Gastroesophageal sphincter (tissue), 4 donors: Measurements from ENCODE around the gene EGFL8. TPM values are rescaled to one million over a fixed set of nuclear protein-coding genes. Genes with fewer than 3 reads are reported as not detected.

Experiments
- ATAC-seq: fragments of 150-250 bp; one replicate; pipeline ENCODE4 v1.9.1; 2016; ENCODE audit warnings: mild to moderate bottlenecking, moderate library complexity
- H3K27ac ChIP-seq, 4 donors: fragments of 200-600 bp; sonication (generic) in 3 of 4; 1 replicate in 3 of 4; 2 replicates in 1 of 4; pipeline ENCODE4 v1.5.1; 2016 to 2019
- H3K27me3 ChIP-seq: fragments of 200-600 bp; sonication (generic); one replicate; pipeline ENCODE4 v1.5.1; 2019
- H3K36me3 ChIP-seq, 2 donors: fragments of 200-600 bp; sonication (generic); one replicate each; pipeline ENCODE4 v1.5.1; 2019; ENCODE audit warnings: control low read depth in 1 of 2
- H3K4me1 ChIP-seq, 3 donors: fragments of 200-600 bp; sonication (generic); 1 replicate in 2 of 3; 2 replicates in 1 of 3; pipeline ENCODE4 v1.5.1; 2016 to 2019; ENCODE audit warnings: control low read depth in 2 of 3
- H3K4me3 ChIP-seq, 2 donors: fragments of 200-600 bp; sonication (generic); one replicate each; pipeline ENCODE4 v1.5.1; 2019; ENCODE audit warnings: mild to moderate bottlenecking in 1 of 2, moderate library complexity in 1 of 2
- H3K9me3 ChIP-seq, 3 donors: fragments of 200-600 bp; sonication (generic); one replicate each; pipeline ENCODE4 v1.5.1; 2017 to 2019; ENCODE audit warnings: control low read depth in 2 of 3
- EP300 ChIP-seq: sonication (generic); formaldehyde crosslinking; IDR thresholded peaks from one replicate; pipeline ENCODE4 v1.6.1; 2017; ENCODE audit warnings: antibody characterized with exemption, mild to moderate bottlenecking
- POLR2A ChIP-seq, 2 donors: fragments of 450-650 bp; IDR thresholded peaks; one replicate each; pipeline ENCODE4 v1.6.1; 2017; ENCODE audit warnings: antibody characterized with exemption in 2 of 2, mild to moderate bottlenecking in 2 of 2, moderate library complexity in 1 of 2
- POLR2AphosphoS5 ChIP-seq: sonication (generic); formaldehyde crosslinking; IDR thresholded peaks from one replicate; pipeline ENCODE4 v1.6.1; 2017; ENCODE audit warnings: antibody characterized with exemption
- WGBS, 2 donors: methylation state at CpG; one replicate each; pipeline ENCODE4 v1.1.5; 2018; ENCODE audit warnings: low coverage in 1 of 2; 5-methylcytosine and 5-hydroxymethylcytosine counted together
- total RNA-seq, 4 donors: library from RNA; depleted of rRNA; stranded (reverse); fragments of >200 nt; gene quantifications; one replicate each; pipeline ENCODE4 v1.1.0, GENCODE V29; 2016
- TF ChIP-seq, protein P1 (sequence below), 4 experiments: fragments of 200-600 bp in 2 of 4; fragments of 450-650 bp in 2 of 4; sonication (generic) in 1 of 4; IDR thresholded peaks; one replicate each; pipeline ENCODE4 v1.5.1; 2017 to 2019; ENCODE audit warnings: antibody characterized with exemption in 4 of 4, mild to moderate bottlenecking in 2 of 4, moderate library complexity in 2 of 4

The EGFL8 gene
- total RNA-seq, 4 donors from 2014 or later: 5.0 to 15.1 (median 10.1) TPM

GRCh38 chr6:32194825-32195651 lies 30.6 kb downstream of the EGFL8 start:
- Histone ChIP-seq H3K4me1 (peaks cover 2 to 61% (median 14%) of the 10 kb centered on the region in 3 donors), H3K27me3 (no peaks in the 10 kb centered on the region), H3K36me3 (no peaks in the 10 kb centered on the region), H3K9me3 (no peaks in the 10 kb centered on the region), H3K27ac (peak overlapping the region; percentile 95 to 99 (median 98)), H3K4me3 (peak overlapping the region; percentile 23 to 67)
- WGBS, 2 donors: 13 to 45% methylated on average over 2 to 10 of the region's 15 CpGs
- no peak for ATAC-seq
- peak; percentile 43 for TF ChIP-seq POLR2AphosphoS5
- TF ChIP-seq, protein P1, sequence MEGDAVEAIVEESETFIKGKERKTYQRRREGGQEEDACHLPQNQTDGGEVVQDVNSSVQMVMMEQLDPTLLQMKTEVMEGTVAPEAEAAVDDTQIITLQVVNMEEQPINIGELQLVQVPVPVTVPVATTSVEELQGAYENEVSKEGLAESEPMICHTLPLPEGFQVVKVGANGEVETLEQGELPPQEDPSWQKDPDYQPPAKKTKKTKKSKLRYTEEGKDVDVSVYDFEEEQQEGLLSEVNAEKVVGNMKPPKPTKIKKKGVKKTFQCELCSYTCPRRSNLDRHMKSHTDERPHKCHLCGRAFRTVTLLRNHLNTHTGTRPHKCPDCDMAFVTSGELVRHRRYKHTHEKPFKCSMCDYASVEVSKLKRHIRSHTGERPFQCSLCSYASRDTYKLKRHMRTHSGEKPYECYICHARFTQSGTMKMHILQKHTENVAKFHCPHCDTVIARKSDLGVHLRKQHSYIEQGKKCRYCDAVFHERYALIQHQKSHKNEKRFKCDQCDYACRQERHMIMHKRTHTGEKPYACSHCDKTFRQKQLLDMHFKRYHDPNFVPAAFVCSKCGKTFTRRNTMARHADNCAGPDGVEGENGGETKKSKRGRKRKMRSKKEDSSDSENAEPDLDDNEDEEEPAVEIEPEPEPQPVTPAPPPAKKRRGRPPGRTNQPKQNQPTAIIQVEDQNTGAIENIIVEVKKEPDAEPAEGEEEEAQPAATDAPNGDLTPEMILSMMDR (IDR thresholded peaks at IDR 0.05): peak in 3 of 4 experiments; percentile 48 to 79 (median 74)
- TF ChIP-seq POLR2A (IDR thresholded peaks at IDR 0.05): peak; percentile 30 to 35
- no peak for TF ChIP-seq EP300

DNA sequence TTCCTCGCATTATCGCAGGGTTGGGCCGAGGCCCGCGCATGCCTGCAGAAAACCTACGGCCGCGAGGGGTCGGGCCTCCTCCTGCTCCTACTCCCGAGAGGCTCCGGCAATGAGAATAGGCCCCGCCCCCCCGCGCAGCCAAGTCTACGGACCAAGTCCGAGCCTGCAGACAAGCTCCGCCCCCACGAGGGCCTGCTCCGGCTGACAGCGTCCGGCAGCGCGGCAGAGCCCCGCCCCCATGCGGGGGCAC lies 31.2 kb downstream of the EGFL8 start:
- no peak for TF ChIP-seq POLR2AphosphoS5
- TF ChIP-seq, protein P1 (IDR thresholded peaks at IDR 0.05): peak in 3 of 4 experiments; percentile 51 to 74 (median 63)
- no peak for TF ChIP-seq EP300
- TF ChIP-seq POLR2A (IDR thresholded peaks at IDR 0.05): no peak
- H3K4me1 ChIP-seq: peaks cover 2 to 59% (median 14%) of the 10 kb centered on the region in 3 donors
- H3K27me3 ChIP-seq: no peaks in the 10 kb centered on the region
- peak overlapping the region in 1 of 2 donors; percentile 67 for H3K4me3 ChIP-seq
- WGBS, 2 donors: no CpG with 5 or more reads among the region's 25 CpGs
- H3K27ac ChIP-seq: peak overlapping the region in 3 of 4 donors; percentile 95 to 99 (median 99)
- peak; percentile 90 for ATAC-seq
- H3K36me3 ChIP-seq: no peaks in the 10 kb centered on the region
- no peaks in the 10 kb centered on the region for H3K9me3 ChIP-seq

DNA sequence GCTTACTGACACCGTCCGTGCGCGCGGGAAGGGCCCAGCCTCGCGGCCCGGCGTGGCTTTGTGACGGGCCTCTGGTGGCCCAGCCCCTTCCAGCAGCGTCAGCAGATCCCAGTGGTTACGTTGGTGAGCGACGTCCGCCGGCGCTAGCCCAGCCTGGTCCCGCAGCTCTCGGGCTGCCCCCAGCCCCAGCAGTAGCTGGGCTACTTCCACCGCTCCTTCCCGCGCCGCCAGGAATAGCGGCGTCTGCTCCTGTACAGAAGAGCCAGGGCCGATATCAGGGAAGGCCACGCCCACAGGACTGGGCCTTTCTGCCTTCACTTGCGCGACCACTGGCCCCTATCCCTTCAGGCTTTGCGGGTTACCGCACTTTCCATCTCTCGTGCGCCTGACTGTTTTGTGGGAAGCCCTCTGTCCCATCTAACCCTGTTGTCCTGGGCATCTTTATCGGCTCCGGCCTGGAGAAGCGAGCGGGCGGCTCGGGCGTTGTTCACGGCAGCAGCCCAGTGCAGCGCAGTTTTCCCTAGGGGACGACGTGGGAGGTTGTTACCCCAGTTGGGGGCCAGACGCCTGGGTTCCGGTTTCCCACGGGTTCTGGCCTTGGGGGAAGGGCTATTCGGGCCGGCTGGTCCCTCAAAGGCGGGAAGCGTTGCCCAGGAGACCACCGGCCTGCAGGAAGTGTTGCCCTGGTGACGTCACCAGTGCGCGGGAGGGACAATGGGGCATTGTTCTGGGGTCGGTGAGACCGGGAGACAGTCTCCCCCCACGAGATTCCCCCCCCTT lies 31.7 kb downstream of the EGFL8 start:
- TF ChIP-seq, protein P1 (IDR thresholded peaks at IDR 0.05): no peak
- TF ChIP-seq POLR2AphosphoS5 (peak; percentile 99), EP300 (peak; percentile 50), POLR2A (IDR thresholded peaks at IDR 0.05) (peak; percentile 99)
- WGBS, 2 donors: 0% methylated on average over 13 of the region's 58 CpGs; no CpG with 5 or more reads in 1 of the 2 donors
- peak overlapping the region; percentile 95 to 99 (median 98) for H3K27ac ChIP-seq
- peaks cover 2 to 53% (median 14%) of the 10 kb centered on the region in 3 donors for H3K4me1 ChIP-seq
- no peaks in the 10 kb centered on the region for H3K36me3 ChIP-seq
- peak overlapping the region; percentile 67 to 71 for H3K4me3 ChIP-seq
- peak; percentile 93 for ATAC-seq
- H3K9me3 ChIP-seq: no peaks in the 10 kb centered on the region
- H3K27me3 ChIP-seq: peaks cover 4% of the 10 kb centered on the region

DNA sequence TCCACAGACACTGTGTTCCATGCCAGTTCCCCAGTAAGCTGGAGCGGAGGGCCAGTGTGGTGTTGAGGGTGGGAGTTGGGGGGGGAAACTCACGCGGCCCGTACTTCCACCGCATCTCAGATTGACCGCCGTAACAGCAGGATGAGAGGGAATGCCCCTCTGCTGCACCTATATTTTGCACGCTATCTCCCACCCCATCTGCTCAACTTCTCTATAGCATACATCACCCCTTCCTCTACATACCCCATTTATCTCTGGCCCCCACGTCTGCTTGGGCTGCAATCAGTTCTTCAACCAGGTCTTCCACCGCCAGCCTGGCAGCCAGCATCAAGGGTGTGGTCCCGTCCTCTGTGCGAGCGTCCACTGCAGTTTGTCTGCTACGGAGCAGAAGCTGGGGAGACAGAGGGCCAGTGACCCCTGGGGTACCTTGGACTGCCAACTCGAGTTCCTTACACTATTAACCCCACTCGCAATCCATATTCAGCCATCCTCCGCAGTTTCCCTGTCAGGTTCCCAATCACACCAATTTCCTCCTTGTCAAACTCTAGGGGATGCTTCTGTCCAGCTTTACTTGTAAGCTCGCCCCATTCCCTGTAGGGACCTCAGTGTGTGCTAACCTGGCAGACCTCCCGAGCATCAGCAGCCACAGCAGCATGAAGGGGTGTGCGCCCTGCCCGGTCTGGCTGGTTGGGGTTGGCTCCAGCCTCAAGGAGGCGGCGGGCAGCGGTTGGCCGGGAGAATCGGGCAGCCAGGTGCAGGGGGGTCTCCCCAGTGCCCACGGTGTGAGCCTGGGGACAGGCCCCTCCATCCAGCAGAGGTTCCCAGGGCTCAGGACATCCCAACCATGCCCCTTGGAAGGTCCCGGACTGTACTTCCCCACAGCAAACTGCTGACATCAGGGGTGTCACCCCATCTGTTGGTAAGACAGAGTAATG lies 32.6 kb downstream of the EGFL8 start:
- TF ChIP-seq, protein P1 (IDR thresholded peaks at IDR 0.05): no peak
- TF ChIP-seq POLR2A (IDR thresholded peaks at IDR 0.05) (no peak), POLR2AphosphoS5 (no peak), EP300 (no peak)
- 7 to 13% methylated on average over 2 to 16 of the region's 28 CpGs for WGBS, 2 donors
- ATAC-seq: no peak
- Histone ChIP-seq H3K27ac (peak overlapping the region; percentile 95 to 99 (median 98)), H3K36me3 (no peaks in the 10 kb centered on the region), H3K4me1 (peaks cover 2 to 45% (median 14%) of the 10 kb centered on the region in 3 donors), H3K9me3 (no peaks in the 10 kb centered on the region), H3K4me3 (peak overlapping the region; percentile 67 to 71), H3K27me3 (peaks cover 11% of the 10 kb centered on the region)
